Mucosa of stomach (tissue), 1 donor: ENCODE data around the gene FNDC11.

ENCODE experiments used
- H3K27me3 ChIP-seq: one replicate; pipeline ENCODE4 v1.7.0; 2013; ENCODE audit warnings: mild to moderate bottlenecking, low read length; ENCODE audit not compliant: control insufficient read depth, insufficient read depth
- H3K36me3 ChIP-seq: one replicate; pipeline ENCODE4 v1.7.0; 2013; ENCODE audit warnings: low read length; ENCODE audit not compliant: control insufficient read depth, insufficient read depth
- H3K4me1 ChIP-seq: one replicate; pipeline ENCODE4 v1.7.0; 2013; ENCODE audit warnings: mild to moderate bottlenecking, low read length; ENCODE audit not compliant: control insufficient read depth, insufficient read depth
- H3K4me3 ChIP-seq: one replicate; pipeline ENCODE4 v1.7.0; 2013; ENCODE audit warnings: low read length
- H3K9ac ChIP-seq: one replicate; pipeline ENCODE4 v1.7.0; 2013; ENCODE audit warnings: mild to moderate bottlenecking, low read length, moderate library complexity
- H3K9me3 ChIP-seq: one replicate; pipeline ENCODE4 v1.7.0; 2013; ENCODE audit warnings: mild to moderate bottlenecking, low read length, moderate library complexity; ENCODE audit not compliant: control insufficient read depth
- donor health status: Pancreatic carcinoma.

The FNDC11 gene

DNA sequence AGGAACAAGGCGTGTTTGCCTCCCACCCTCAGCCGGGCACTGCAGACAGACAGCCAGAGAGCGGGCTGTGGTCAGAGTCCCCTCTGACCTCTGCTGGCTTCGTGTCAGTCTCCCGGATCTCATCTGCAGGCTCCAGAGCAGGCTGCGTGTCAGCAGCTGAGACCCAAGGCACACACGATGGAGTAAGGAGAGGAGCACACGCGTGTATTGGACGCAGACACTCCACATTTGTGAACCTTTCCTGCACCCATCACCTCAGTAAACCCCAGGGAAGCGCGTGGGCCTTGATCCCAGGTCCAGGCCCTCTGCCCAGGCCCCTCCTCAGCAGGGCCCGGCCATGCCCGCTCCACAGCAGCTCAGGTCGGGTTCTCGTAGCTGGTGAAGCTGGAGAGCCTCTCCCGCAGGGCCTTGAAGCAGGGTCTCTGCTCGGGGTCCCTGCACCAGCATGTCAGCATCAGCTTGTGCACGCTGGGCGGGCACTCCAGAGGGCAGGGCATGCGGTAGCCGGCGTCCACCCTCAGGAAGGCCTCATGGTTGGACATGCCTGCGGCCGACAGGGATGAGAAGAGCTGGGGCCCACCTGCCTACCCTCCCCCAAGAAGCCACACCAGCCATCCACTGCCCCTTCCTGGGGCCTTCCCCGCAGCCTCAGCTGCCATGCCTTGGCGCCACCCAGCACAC, 24.6 kb upstream of the FNDC11 start:
- H3K9ac ChIP-seq = no peak overlapping the region
- peaks cover 33% of the 10 kb centered on the region for H3K4me1 ChIP-seq
- H3K9me3 ChIP-seq = no peaks in the 10 kb centered on the region
- no peaks in the 10 kb centered on the region for H3K36me3 ChIP-seq
- H3K4me3 ChIP-seq = no peak overlapping the region
- peaks cover 2% of the 10 kb centered on the region for H3K27me3 ChIP-seq

DNA sequence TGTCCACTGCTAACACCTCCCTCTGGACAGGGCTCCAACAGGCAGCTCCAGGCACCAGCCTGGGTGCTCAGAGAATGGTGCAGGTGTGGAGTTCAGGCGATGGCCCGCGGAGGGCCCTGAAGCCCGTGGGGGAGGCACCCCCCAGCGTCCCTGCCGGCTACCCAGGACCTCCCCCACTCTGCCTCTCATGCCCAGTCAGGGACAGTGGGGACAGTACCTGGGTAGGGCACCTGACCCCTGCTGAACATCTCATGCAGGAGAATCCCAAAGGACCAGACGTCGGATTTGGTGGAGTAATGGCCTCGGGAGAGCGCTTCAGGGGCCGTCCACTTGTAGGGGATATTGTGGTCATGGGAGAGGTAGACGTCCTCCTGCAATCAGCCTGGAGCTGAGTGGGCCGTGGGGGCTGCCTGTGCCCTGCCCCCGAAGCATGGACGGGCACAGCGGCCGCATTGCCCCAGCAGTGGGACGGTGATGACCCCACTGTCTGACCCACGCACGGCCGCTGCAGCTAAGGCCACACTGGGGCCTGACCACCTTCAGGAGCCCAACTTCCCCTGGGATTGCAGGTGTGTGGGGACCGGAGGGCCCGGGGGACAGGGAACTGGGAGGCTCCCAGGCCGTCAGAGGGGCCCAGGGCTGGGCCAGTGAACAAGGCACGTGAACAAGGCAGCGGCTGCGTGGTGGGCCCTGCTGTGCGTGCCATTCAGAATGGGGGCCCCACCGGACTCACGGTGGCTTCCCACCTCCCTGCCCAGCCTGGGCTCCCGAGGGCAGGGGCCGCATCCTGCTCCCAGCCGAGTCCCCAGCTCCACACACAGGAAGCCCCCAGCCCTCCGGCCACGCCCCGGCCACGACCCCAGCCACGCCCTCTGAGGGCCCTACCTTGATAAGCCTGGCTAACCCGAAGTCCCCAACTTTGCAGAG, 23.8 kb upstream of the FNDC11 start:
- no peaks in the 10 kb centered on the region for H3K9me3 ChIP-seq
- no peak overlapping the region for H3K4me3 ChIP-seq
- peaks cover 41% of the 10 kb centered on the region for H3K4me1 ChIP-seq
- peaks cover 2% of the 10 kb centered on the region for H3K27me3 ChIP-seq
- no peaks in the 10 kb centered on the region for H3K36me3 ChIP-seq
- H3K9ac ChIP-seq = no peak overlapping the region

DNA sequence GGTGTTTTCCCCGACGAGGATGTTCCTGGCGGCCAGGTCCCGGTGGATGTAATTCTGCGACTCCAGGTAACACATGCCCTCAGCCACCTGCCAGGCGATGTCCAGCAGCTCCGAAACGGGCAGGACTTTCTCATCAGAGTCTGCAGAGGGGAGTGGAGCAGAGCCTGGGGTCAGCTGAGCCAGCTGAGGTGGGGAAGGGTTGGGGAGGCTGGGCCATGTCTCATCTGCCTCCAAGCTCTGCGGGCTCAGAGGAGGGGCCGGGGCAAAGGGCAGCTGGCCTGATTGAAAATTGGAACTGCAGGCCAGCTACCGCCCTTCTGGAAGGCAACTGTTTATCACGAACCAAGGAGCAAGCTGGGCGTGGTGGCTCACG, 23.2 kb upstream of the FNDC11 start:
- Histone ChIP-seq H3K27me3 (peaks cover 2% of the 10 kb centered on the region), H3K9ac (no peak overlapping the region), H3K4me1 (peaks cover 44% of the 10 kb centered on the region), H3K36me3 (no peaks in the 10 kb centered on the region), H3K4me3 (no peak overlapping the region), H3K9me3 (no peaks in the 10 kb centered on the region)

- Histone ChIP-seq H3K36me3 (no peaks in the 10 kb centered on the region), H3K27me3 (peaks cover 2% of the 10 kb centered on the region)
Observed at GRCh38 chr20:63531686-63532448, 22.1 kb upstream of the FNDC11 start.

GRCh38 chr20:63532449-63532971, 21.4 kb upstream of the FNDC11 start:
- no peak overlapping the region for H3K9ac ChIP-seq
- H3K27me3 ChIP-seq = peaks cover 2% of the 10 kb centered on the region
- no peaks in the 10 kb centered on the region for H3K36me3 ChIP-seq
- H3K4me1 ChIP-seq = peaks cover 42% of the 10 kb centered on the region
- H3K9me3 ChIP-seq = no peaks in the 10 kb centered on the region
- no peak overlapping the region for H3K4me3 ChIP-seq

More at GRCh38 chr20:63531686-63532448, 22.1 kb upstream of the FNDC11 start:
- Histone ChIP-seq H3K4me1 (peaks cover 39% of the 10 kb centered on the region), H3K4me3 (no peak overlapping the region), H3K9me3 (no peaks in the 10 kb centered on the region), H3K9ac (no peak overlapping the region)

GRCh38 chr20:63533388-63533787, 20.6 kb upstream of the FNDC11 start:
- H3K36me3 ChIP-seq = no peaks in the 10 kb centered on the region
- peaks cover 44% of the 10 kb centered on the region for H3K4me1 ChIP-seq
- H3K27me3 ChIP-seq = peaks cover 2% of the 10 kb centered on the region
- H3K9me3 ChIP-seq = no peaks in the 10 kb centered on the region
- no peak overlapping the region for H3K9ac ChIP-seq
- no peak overlapping the region for H3K4me3 ChIP-seq

DNA sequence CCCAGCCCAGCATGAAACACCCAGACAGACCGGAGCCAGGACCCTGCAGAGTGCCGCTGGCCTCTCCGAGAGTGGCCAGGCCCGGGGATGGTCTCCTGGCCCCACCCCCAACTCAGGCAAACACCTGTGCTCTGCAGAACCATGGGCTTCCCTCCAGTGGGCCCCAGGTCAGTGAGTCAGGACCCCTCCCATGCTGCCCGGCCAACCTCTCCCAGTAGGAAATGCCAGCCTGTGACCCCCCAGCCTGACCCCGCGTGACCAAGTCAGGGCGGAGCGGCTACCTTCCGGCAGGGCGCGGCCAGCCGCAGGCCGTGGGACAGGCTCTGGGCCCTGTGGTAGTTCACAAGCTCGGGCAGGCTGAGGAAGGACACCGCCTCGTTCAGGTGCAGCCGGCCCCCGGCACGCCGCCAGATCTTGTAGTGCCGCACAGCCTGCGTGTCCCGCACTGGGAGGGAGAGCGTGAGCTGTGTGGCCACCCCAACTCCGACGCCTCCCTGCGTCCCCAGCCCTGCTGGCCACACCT, 20.0 kb upstream of the FNDC11 start:
- peaks cover 2% of the 10 kb centered on the region for H3K27me3 ChIP-seq
- no peaks in the 10 kb centered on the region for H3K36me3 ChIP-seq
- no peak overlapping the region for H3K4me3 ChIP-seq
- peaks cover 50% of the 10 kb centered on the region for H3K4me1 ChIP-seq
- peak overlapping the region; percentile 18 for H3K9ac ChIP-seq
- no peaks in the 10 kb centered on the region for H3K9me3 ChIP-seq

- H3K4me1 ChIP-seq = peaks cover 55% of the 10 kb centered on the region
- no peak overlapping the region for H3K4me3 ChIP-seq
- no peaks in the 10 kb centered on the region for H3K9me3 ChIP-seq
- no peaks in the 10 kb centered on the region for H3K36me3 ChIP-seq
- H3K27me3 ChIP-seq = peaks cover 2% of the 10 kb centered on the region
- H3K9ac ChIP-seq = peak overlapping the region; percentile 18
Observed at GRCh38 chr20:63534427-63534830, 19.5 kb upstream of the FNDC11 start.

GRCh38 chr20:63534831-63535651, 18.9 kb upstream of the FNDC11 start:
- H3K4me1 ChIP-seq = peaks cover 55% of the 10 kb centered on the region
- H3K4me3 ChIP-seq = no peak overlapping the region
- H3K9ac ChIP-seq = peak overlapping the region; percentile 18
- no peaks in the 10 kb centered on the region for H3K36me3 ChIP-seq
- H3K9me3 ChIP-seq = no peaks in the 10 kb centered on the region
- peaks cover 2% of the 10 kb centered on the region for H3K27me3 ChIP-seq

GRCh38 chr20:63536241-63536977, 17.6 kb upstream of the FNDC11 start:
- Histone ChIP-seq H3K27me3 (no peaks in the 10 kb centered on the region), H3K9ac (peak overlapping the region; percentile 92), H3K4me1 (peaks cover 49% of the 10 kb centered on the region)

More at GRCh38 chr20:63536241-63536977, 17.6 kb upstream of the FNDC11 start:
- Histone ChIP-seq H3K4me3 (peak overlapping the region; percentile 87), H3K36me3 (no peaks in the 10 kb centered on the region), H3K9me3 (no peaks in the 10 kb centered on the region)
